GM12878 (cell line): ENCODE measurements around the gene NRP1. TPM values are rescaled to one million over a fixed set of nuclear protein-coding genes. Genes with fewer than 3 reads are reported as not detected.

Source experiments
- ATAC-seq: fragments of 200-7000 bp; cut with Tn5 transposase; 3 replicates; pipeline ENCODE4 v1.9.1; 2020; ENCODE audit warnings: mild to moderate bottlenecking, moderate library complexity
- BruUV-seq: library from RNA; stranded (reverse); fragments of 400-500 nt; replicated peaks from 2 replicates; lab custom pipeline; 2021; lab: Mats Ljungman, UMichigan
- CTCF ChIA-PET: fragments of 300-600 bp; sonication (Branson Sonifier 250); formaldehyde crosslinking; extraction: SDS; loops from one replicate; lab custom pipeline; 2021; ENCODE audit warnings: inconsistent platforms; lab: Yijun Ruan, JAX
- POLR2A ChIA-PET: fragments of 350-600 bp; formaldehyde crosslinking; extraction: SDS; loops from one replicate; lab custom pipeline; 2021; ENCODE audit warnings: inconsistent platforms; lab: Charles Lee
- RAD21 ChIA-PET: fragments of 300-600 bp; sonication (Branson Sonifier 250); formaldehyde crosslinking; loops from one replicate; lab custom pipeline; 2023; ENCODE audit warnings: antibody characterized with exemption; ENCODE audit not compliant: unreplicated experiment; lab: Charles Lee
- SMC1A ChIA-PET: fragments of 300-600 bp; sonication (Branson Sonifier 250); formaldehyde crosslinking; loops from one replicate; lab custom pipeline; 2023; ENCODE audit not compliant: unreplicated experiment, uncharacterized antibody; lab: Charles Lee
- DNase-seq: peaks from one replicate; pipeline ENCODE4 v3.0.0-alpha.2; 2011; ENCODE audit warnings: low read depth, low spot score
- FAIRE-seq: peaks from 3 replicates; lab custom pipeline; 2011; peaks lifted over from hg19 to GRCh38; lab: Jason Lieb, UNC
- H2AFZ ChIP-seq: 2 replicates; pipeline ENCODE4 v1.6.0; 2011; ENCODE audit warnings: low read depth, low read length, control low read depth; ENCODE audit not compliant: control insufficient read depth
- H3K27ac ChIP-seq: 2 replicates; pipeline ENCODE4 v1.5.1; 2011; ENCODE audit warnings: control low read depth; ENCODE audit not compliant: control insufficient read depth, insufficient read depth
- H3K27me3 ChIP-seq, 2 experiments: replicated peaks in 1 of 2; 2 replicates each; pipeline versions ENCODE4 v1.6.0 to v1.6.1; 2011; ENCODE audit warnings: low read length in 1 of 2; ENCODE audit not compliant: control insufficient read depth in 2 of 2, insufficient read depth in 2 of 2
- H3K36me3 ChIP-seq, 2 experiments: 2 replicates each; pipeline ENCODE4 v1.5.1; 2011; ENCODE audit warnings: low read length in 1 of 2; ENCODE audit not compliant: control insufficient read depth in 2 of 2, insufficient read depth in 2 of 2
- H3K4me1 ChIP-seq: 2 replicates; pipeline ENCODE4 v1.6.1; 2011; ENCODE audit warnings: mild to moderate bottlenecking, low read length, moderate library complexity, mixed read lengths; ENCODE audit not compliant: control insufficient read depth, insufficient read depth
- H3K4me2 ChIP-seq: 2 replicates; pipeline ENCODE4 v1.6.0; 2011; ENCODE audit warnings: control low read depth; ENCODE audit not compliant: control insufficient read depth, insufficient read depth
- H3K4me3 ChIP-seq: fragments of 200-600 bp; sonication (generic); 2 replicates; pipeline ENCODE4 v1.5.1; 2016
- H3K79me2 ChIP-seq: 2 replicates; pipeline ENCODE4 v1.6.0; 2011; ENCODE audit warnings: low read length; ENCODE audit not compliant: control insufficient read depth, insufficient read depth
- H3K9ac ChIP-seq: 2 replicates; pipeline ENCODE4 v1.8.0; 2011; ENCODE audit warnings: low read length, control low read depth, mixed read lengths; ENCODE audit not compliant: control insufficient read depth, insufficient read depth
- H3K9me3 ChIP-seq: replicated peaks from 3 replicates; pipeline ENCODE4 v1.5.1; 2011; ENCODE audit warnings: mild to moderate bottlenecking, low read length; ENCODE audit not compliant: control insufficient read depth, insufficient read depth
- H4K20me1 ChIP-seq: 2 replicates; pipeline ENCODE4 v1.6.0; 2011; ENCODE audit not compliant: control insufficient read depth, insufficient read depth
- ATF2 ChIP-seq: IDR thresholded peaks from 2 replicates; pipeline ENCODE4 v1.6.1; 2012; ENCODE audit warnings: low read length, inconsistent platforms
- BCL11A ChIP-seq: IDR thresholded peaks from 2 replicates; pipeline ENCODE4 v1.6.1; 2011; ENCODE audit warnings: low read depth, low read length
- CHD1 ChIP-seq: IDR thresholded peaks from 2 replicates; pipeline ENCODE4 v1.6.1; 2012; ENCODE audit warnings: low read depth, low read length, improper control_type of control experiment
- CHD4 ChIP-seq: fragments of 200-600 bp; sonication (generic); IDR thresholded peaks from 2 replicates; pipeline ENCODE4 v1.6.1; 2016; ENCODE audit warnings: mild to moderate bottlenecking
- ESRRA ChIP-seq: IDR thresholded peaks from 2 replicates; pipeline ENCODE4 v1.6.1; 2012; ENCODE audit warnings: mild to moderate bottlenecking, low read length, improper control_type of control experiment
- FOXK2 ChIP-seq: fragments of 450-650 bp; IDR thresholded peaks from 2 replicates; pipeline ENCODE4 v1.6.1; 2017; ENCODE audit warnings: mild to moderate bottlenecking, moderate library complexity
- FOXM1 ChIP-seq: IDR thresholded peaks from 2 replicates; pipeline ENCODE4 v1.6.1; 2012; ENCODE audit warnings: low read depth, mild to moderate bottlenecking, inconsistent platforms, low read length, moderate library complexity
- GABPA ChIP-seq: IDR thresholded peaks from 2 replicates; pipeline ENCODE4 v1.6.1; 2014; ENCODE audit warnings: antibody characterized with exemption, low read depth, mild to moderate bottlenecking, inconsistent platforms
- MEF2B ChIP-seq: fragments of 450-650 bp; IDR thresholded peaks from 2 replicates; pipeline ENCODE4 v1.6.1; 2018; ENCODE audit warnings: mild to moderate bottlenecking, moderate library complexity; ENCODE audit not compliant: partially characterized antibody, poor library complexity, severe bottlenecking
- MTA2 ChIP-seq: fragments of 450-650 bp; IDR thresholded peaks from 2 replicates; pipeline ENCODE4 v1.6.1; 2016; ENCODE audit warnings: low read depth, mild to moderate bottlenecking, moderate library complexity
- MYB ChIP-seq: fragments of 150-350 bp; IDR thresholded peaks from 2 replicates; pipeline ENCODE4 v1.6.1; 2014; ENCODE audit warnings: mild to moderate bottlenecking, low read depth, low read length, borderline replicate concordance
- NBN ChIP-seq: fragments of 450-650 bp; IDR thresholded peaks from 2 replicates; pipeline ENCODE4 v1.6.1; 2016
- NRF1 ChIP-seq: conservative IDR thresholded peaks from 2 replicates; pipeline ENCODE4 v1.6.1; 2011; ENCODE audit warnings: mild to moderate bottlenecking, low read depth, low read length, improper control_type of control experiment
- PML ChIP-seq: IDR thresholded peaks from 2 replicates; pipeline ENCODE4 v1.6.1; 2012; ENCODE audit warnings: low read length, inconsistent platforms
- SIX5 ChIP-seq: IDR thresholded peaks from 2 replicates; pipeline ENCODE4 v1.6.1; 2011; ENCODE audit warnings: mild to moderate bottlenecking, low read depth, low read length, moderate library complexity; ENCODE audit not compliant: severe bottlenecking
- SMARCA5 ChIP-seq: fragments of 450-650 bp; IDR thresholded peaks from 2 replicates; pipeline ENCODE4 v1.6.1; 2017; ENCODE audit warnings: mild to moderate bottlenecking
- TARDBP ChIP-seq: IDR thresholded peaks from 2 replicates; pipeline ENCODE4 v1.6.1; 2016; ENCODE audit warnings: borderline replicate concordance
- WRNIP1 ChIP-seq: IDR thresholded peaks from 2 replicates; pipeline ENCODE4 v1.6.1; 2011; ENCODE audit warnings: low read depth, low read length, improper control_type of control experiment, borderline replicate concordance
- YY1 ChIP-seq: IDR thresholded peaks from 2 replicates; pipeline ENCODE4 v1.6.1; 2011; ENCODE audit warnings: low read depth, mild to moderate bottlenecking, low read length
- ZZZ3 ChIP-seq: IDR thresholded peaks from 2 replicates; pipeline ENCODE4 v1.6.1; 2011; ENCODE audit warnings: low read depth; ENCODE audit not compliant: control insufficient read depth, insufficient read length
- WGBS: methylation state at CpG from one replicate; pipeline ENCODE4 v1.1.6; 2016; ENCODE audit warnings: low lambda C conversion rate; ENCODE audit not compliant: insufficient replicate concordance, insufficient coverage; ENCODE audit errors: missing lambda C conversion rate; 5-methylcytosine and 5-hydroxymethylcytosine counted together
- in situ Hi-C: fragments of 300-500 bp; cut with MboI; formaldehyde crosslinking; loops from 9 replicates; pipeline ENCODE4 v1.14.3; 2018; ENCODE audit warnings: mixed read lengths
- intact Hi-C: fragments of 100-400 bp; cut with micrococcal nuclease; formaldehyde crosslinking; loops from one replicate; pipeline ENCODE4 v1.14.2; 2022; ENCODE audit not compliant: unreplicated experiment
- polyA plus RNA-seq, 11 experiments: library from polyadenylated mRNA; depleted of rRNA in 4 of 11; unstranded in 6 of 11; stranded (reverse) in 5 of 11; fragments of >200 nt; fragmentation: Nextera tagmentation in 4 of 11; fragmentation: Illumina TruSeq in 1 of 11; extraction: Ambion mirVana in 4 of 11; extraction: Trizol in 1 of 11; gene quantifications; 1 replicate in 1 of 11; 2 replicates in 10 of 11; pipeline versions ENCODE4 v1.2.1 to v1.2.3, GENCODE V29; 2011 to 2016; ENCODE audit warnings: inconsistent platforms in 2 of 11, missing spikeins in 2 of 11, low read depth in 1 of 11
- total RNA-seq, 4 experiments: library from RNA; depleted of rRNA in 3 of 4; stranded (reverse); fragments of >200 nt in 3 of 4; fragmentation: Illumina TruSeq in 1 of 4; extraction: Trizol in 1 of 4; gene quantifications; 2 replicates each; pipeline versions ENCODE4 v1.2.1 to v1.2.3, GENCODE V29; 2013 to 2021

NRP1 gene
- total and polyA plus RNA-seq, 10 of the 15 experiments (the other 5 are each of a cell fraction or from before 2014, with no cell fraction given), result 0.11 to 12.1 (median 0.52) TPM

GRCh38 chr10:33233221-33233620 lies 101.2 kb downstream of the NRP1 start (continued):
- no peak for TF ChIP-seq ATF2

- no peaks in the 10 kb centered on the region for H3K27me3 ChIP-seq
- H3K4me2 ChIP-seq, result no peak overlapping the region
- BruUV-seq, result no TSS peak
- no peak overlapping the region for H3K9ac ChIP-seq
- no peaks in the 10 kb centered on the region for H3K4me1 ChIP-seq
- POLR2A ChIA-PET, result interaction anchor here (0.7 kb wide), 1 partner anchor 145 kb away, joined by 4 read pairs; no protein-coding TSS in a partner anchor
- no peak for TF ChIP-seq MYB
- TF ChIP-seq BCL11A, result no peak
- no peak for TF ChIP-seq TARDBP
- TF ChIP-seq MEF2B, result no peak
- no peak for TF ChIP-seq CHD1
- no peak for TF ChIP-seq NBN
- TF ChIP-seq GABPA, result no peak
- no peak for TF ChIP-seq PML
- no peak for TF ChIP-seq ZZZ3
- no peak for TF ChIP-seq ESRRA
- no peak for TF ChIP-seq CHD4
- no peak for TF ChIP-seq FOXM1
- no peak for TF ChIP-seq WRNIP1
- TF ChIP-seq YY1, result no peak
- TF ChIP-seq SIX5, result no peak
- TF ChIP-seq SMARCA5, result no peak
- no peak for TF ChIP-seq FOXK2
- TF ChIP-seq NRF1, result no peak
- no peak for TF ChIP-seq MTA2
- TF ChIP-seq, all 136 proteins: peak for 0
- RAD21 ChIA-PET, result no interaction called here
- Histone ChIP-seq H3K27ac (no peak overlapping the region), H4K20me1 (no peaks in the 10 kb centered on the region), H3K9me3 (no peaks in the 10 kb centered on the region), H2AFZ (no peak overlapping the region), H3K36me3 (no peaks in the 10 kb centered on the region), H3K79me2 (no peaks in the 10 kb centered on the region), H3K4me3 (no peak overlapping the region)
- FAIRE-seq (no peak), ATAC-seq (no peak), DNase-seq (no peak)
- WGBS, result 23% methylated on average over 7 of the region's 7 CpGs
- CTCF ChIA-PET, result interaction anchor here (1.4 kb wide), 1 partner anchor 38 kb away, joined by 3 read pairs; no protein-coding TSS in a partner anchor
- intact Hi-C loops (no loop called here), in situ Hi-C loops (no loop called here)
- SMC1A ChIA-PET, result no interaction called here
Measured at GRCh38 chr10:33231621-33232350, 102.7 kb downstream of the NRP1 start.
